NCI-H1694 (cell line): ENCODE data around the gene GJB5.

ENCODE experiments used
- DNase-seq: peaks from one replicate; lab custom pipeline; 2025; lab: John Stamatoyannopoulos, UW

The GJB5 gene

DNA sequence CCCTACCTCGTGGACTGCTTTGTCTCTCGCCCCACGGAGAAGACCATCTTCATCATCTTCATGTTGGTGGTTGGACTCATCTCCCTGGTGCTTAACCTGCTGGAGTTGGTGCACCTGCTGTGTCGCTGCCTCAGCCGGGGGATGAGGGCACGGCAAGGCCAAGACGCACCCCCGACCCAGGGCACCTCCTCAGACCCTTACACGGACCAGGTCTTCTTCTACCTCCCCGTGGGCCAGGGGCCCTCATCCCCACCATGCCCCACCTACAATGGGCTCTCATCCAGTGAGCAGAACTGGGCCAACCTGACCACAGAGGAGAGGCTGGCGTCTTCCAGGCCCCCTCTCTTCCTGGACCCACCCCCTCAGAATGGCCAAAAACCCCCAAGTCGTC lies 39.9 kb downstream of the GJB5 start:
- no peak for DNase-seq

DNA sequence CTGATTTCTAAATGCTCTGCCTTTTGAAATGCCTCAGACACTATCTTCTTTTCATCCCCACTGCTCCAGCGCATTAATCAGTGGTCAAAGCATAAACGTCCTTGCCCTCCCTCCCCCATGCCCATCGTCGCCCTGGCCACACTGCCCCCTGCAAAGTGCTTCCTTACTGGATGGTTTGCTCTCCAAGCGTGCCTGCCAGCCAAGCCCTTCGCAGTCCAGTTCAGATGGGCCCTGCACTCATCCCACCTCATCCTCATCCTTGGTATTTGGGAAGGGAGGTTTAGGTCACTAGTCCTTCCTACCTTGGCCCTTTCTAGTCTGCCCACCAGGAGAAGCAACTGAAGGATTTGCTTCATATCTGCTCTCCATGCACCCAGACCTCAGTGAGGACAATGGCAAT lies 41.1 kb downstream of the GJB5 start:
- no peak for DNase-seq

DNA sequence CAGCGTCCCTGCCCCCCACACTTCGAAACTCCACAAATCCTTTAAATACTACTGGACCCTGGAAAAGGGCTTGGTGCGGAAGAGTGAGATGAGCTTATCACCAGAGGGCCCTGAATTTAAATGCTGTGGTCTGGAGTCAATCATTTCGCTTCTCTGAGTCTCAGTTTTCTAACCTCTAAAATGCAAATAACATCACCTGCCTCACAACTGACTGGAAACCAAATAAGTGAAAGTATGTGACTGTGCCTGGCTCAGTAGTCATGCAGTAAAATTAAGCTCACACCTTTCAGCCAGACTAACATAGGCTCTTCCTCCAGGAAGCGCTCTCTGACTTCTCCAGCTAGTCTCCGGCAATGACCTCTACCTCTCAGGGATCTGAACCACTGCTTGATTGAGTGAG lies 42.1 kb downstream of the GJB5 start:
- DNase-seq: no peak

DNA sequence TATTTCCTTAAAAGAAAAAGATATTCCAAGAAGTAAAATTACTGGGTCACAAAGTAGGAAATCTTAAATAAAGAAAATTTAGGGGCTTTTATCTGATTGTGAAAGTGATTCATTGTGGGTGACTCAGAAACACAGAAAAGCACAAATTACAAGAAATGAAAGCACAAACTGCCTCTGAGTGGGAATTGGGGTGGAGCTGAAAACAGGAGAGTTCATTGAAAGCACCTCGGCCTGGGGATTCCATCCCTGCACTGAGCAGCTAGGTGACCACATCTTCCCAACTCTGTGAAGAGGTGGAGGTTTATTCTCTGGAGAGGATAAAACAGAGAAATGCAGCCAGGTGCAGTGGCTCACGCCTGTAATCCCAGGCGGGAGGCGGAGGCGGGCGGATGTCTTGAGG lies 45.4 kb downstream of the GJB5 start:
- no peak for DNase-seq

DNA sequence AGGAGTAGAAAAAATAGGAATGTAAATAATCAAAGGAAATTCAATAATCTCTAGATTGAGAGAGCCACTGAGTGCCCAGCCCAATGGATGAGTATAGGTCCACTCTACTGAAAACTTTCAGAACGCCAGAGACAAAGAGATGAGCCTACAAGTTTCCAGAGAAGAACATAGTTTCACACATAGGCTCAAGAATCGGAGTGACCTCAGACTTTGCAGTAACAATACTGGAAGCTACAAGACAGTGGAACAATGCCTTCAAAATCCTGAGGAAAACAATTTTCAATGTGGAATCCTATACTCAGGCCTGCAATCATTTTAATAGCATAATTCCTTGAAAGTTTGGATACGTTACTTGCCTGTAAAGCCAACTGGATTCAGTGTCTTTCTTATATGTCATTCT lies 48.9 kb downstream of the GJB5 start:
- DNase-seq: no peak

DNA sequence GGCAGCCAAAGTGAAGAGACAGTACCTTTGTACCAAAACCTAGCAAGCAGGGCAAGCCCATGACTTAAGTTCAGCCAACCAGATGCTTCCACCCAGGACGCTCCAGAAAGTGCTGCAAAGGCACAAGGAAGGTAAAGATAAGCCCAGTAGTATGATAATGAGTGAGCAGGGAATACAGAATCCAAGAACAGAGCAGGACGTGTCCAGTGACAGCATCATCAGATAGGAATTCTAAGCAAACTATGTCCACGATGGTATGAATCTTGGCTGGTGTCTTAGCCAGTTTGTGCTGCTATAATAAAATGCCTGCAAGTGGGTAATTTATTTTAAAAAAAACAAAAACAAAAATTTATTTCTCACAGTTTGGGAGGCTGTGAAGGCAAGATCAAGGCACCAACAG lies 51.5 kb downstream of the GJB5 start:
- no peak for DNase-seq
